Body of pancreas (tissue), 4 donors: Measurements from ENCODE around the gene ARHGEF28.

Experiments
- CTCF ChIP-seq, 7 experiments: fragments of 450-650 bp in 4 of 7; fragments of 200-600 bp in 3 of 7; sonication (generic) in 3 of 7; IDR thresholded peaks; one replicate each; pipeline ENCODE4 v1.5.1; 2016 to 2019; ENCODE audit warnings: antibody characterized with exemption in 7 of 7
- POLR2A ChIP-seq, 3 donors: fragments of 450-650 bp; IDR thresholded peaks; one replicate each; pipeline ENCODE4 v1.6.1; 2016; ENCODE audit warnings: antibody characterized with exemption in 3 of 3, mild to moderate bottlenecking in 2 of 3

- TF ChIP-seq POLR2A (IDR thresholded peaks at IDR 0.05): no peak
- no peak for TF ChIP-seq CTCF (IDR thresholded peaks at IDR 0.05)
Observed at GRCh38 chr5:73908846-73909245, 282.9 kb downstream of the ARHGEF28 start.
